ENCODE measurements around the gene DMC1. TPM values are rescaled to one million over a fixed set of nuclear protein-coding genes. Genes with fewer than 3 reads are reported as not detected.

Gene DMC1
- total RNA-seq, 1 donor from 2014 or later, result 11.7 TPM

Other genes starting within 250 kb of the DMC1 start
- not detected in 2 replicates for gene KCNJ4, start 115.0 kb downstream of the DMC1 start, total RNA-seq
- gene KDELR3, start 102.1 kb downstream of the DMC1 start, total RNA-seq, result 1.1 and 1.3 TPM in 2 replicates
- 356 and 358 TPM in 2 replicates for gene DDX17, start 63.9 kb downstream of the DMC1 start, total RNA-seq
- 0.16 and 0.78 TPM in 2 replicates for gene FAM227A, start 86.2 kb upstream of the DMC1 start, total RNA-seq
- 8.6 and 8.8 TPM in 2 replicates for gene CBY1, start 86.5 kb upstream of the DMC1 start, total RNA-seq
- gene TOMM22, start 111.8 kb upstream of the DMC1 start, total RNA-seq, result 153 and 156 TPM in 2 replicates
- 77.7 and 86.0 TPM in 2 replicates for gene JOSD1, start 130.8 kb upstream of the DMC1 start, total RNA-seq
- gene GTPBP1, start 135.8 kb upstream of the DMC1 start, total RNA-seq, result 102 and 111 TPM in 2 replicates
- gene SUN2, start 185.8 kb upstream of the DMC1 start, total RNA-seq, result 146 and 154 TPM in 2 replicates
- 5.0 TPM in 2 replicates for gene DNAL4, start 224.0 kb upstream of the DMC1 start, total RNA-seq

All from activated T-helper 1 cell treated with anti-CD3 and anti-CD28 coated beads, Interleukin-12 subunit alpha, Interleukin-12 subunit beta, Interleukin-2, Interleukin-4 antibody, amounts not matched to agents 30 ng/mL and 10 ng/mL and 1 ng/mL, durations not matched to agents 14 hours and 24 hours and 36 hours (primary cell).